HG02938 (cell line): Measurements from ENCODE around the gene CCDC198.

Experiments used
- ATAC-seq: cut with Tn5 transposase; IDR thresholded peaks from one replicate; pipeline ENCODE4 v1.9.1; 2021; ENCODE audit warnings: mild to moderate bottlenecking, moderate library complexity; ENCODE audit not compliant: unreplicated experiment

The CCDC198 gene

GRCh38 chr14:57464008-57464730 is 29.5 kb downstream of the CCDC198 start:
- peak; percentile 85 for ATAC-seq

GRCh38 chr14:57462551-57462950 is 31.1 kb downstream of the CCDC198 start:
- ATAC-seq, result no peak

- ATAC-seq, result no peak
These were observed 31.8 kb downstream of the CCDC198 start for GRCh38 chr14:57461777-57462320.

- no peak for ATAC-seq
These were observed 57.7 kb downstream of the CCDC198 start for GRCh38 chr14:57435923-57436322.

GRCh38 chr14:57420986-57421385 is 72.7 kb downstream of the CCDC198 start:
- no peak for ATAC-seq

GRCh38 chr14:57420033-57420432 is 73.6 kb downstream of the CCDC198 start:
- ATAC-seq, result no peak
